Uterus (tissue), 4 donors: Measurements from ENCODE around the gene MAMDC4. TPM values are rescaled to one million over a fixed set of nuclear protein-coding genes. Genes with fewer than 3 reads are reported as not detected.

Experiments
- DNase-seq, 2 donors: peaks; one replicate each; pipeline ENCODE4 v3.0.0-alpha.2; 2019 to 2020
- H3K27ac ChIP-seq, 2 donors: fragments of 200-600 bp; sonication (generic); 1 replicate in 1 of 2; 2 replicates in 1 of 2; pipeline ENCODE4 v1.5.1; 2016 to 2018
- H3K27me3 ChIP-seq, 2 donors: fragments of 200-600 bp; sonication (generic); one replicate each; pipeline ENCODE4 v1.5.1; 2018 to 2019; ENCODE audit warnings: control low read depth in 1 of 2
- H3K36me3 ChIP-seq, 2 donors: fragments of 200-600 bp; sonication (generic); one replicate each; pipeline ENCODE4 v1.5.1; 2019; ENCODE audit warnings: control low read depth in 1 of 2
- H3K4me1 ChIP-seq, 2 donors: fragments of 200-600 bp; sonication (generic); one replicate each; pipeline ENCODE4 v1.5.1; 2018 to 2019; ENCODE audit warnings: control low read depth in 1 of 2
- H3K4me3 ChIP-seq, 2 donors: fragments of 200-600 bp; sonication (generic); 1 replicate in 1 of 2; 2 replicates in 1 of 2; pipeline ENCODE4 v1.5.1; 2018 to 2019; ENCODE audit warnings: mild to moderate bottlenecking in 1 of 2
- H3K9me3 ChIP-seq, 2 donors: fragments of 200-600 bp; sonication (generic); one replicate each; pipeline ENCODE4 v1.5.1; 2019; ENCODE audit warnings: control low read depth in 1 of 2
- POLR2A ChIP-seq, 2 donors: fragments of 450-650 bp; IDR thresholded peaks; one replicate each; pipeline ENCODE4 v1.6.1; 2016; ENCODE audit warnings: antibody characterized with exemption in 2 of 2, mild to moderate bottlenecking in 1 of 2, moderate library complexity in 1 of 2
- intact Hi-C: fragments of 100-400 bp; cut with DNase I; formaldehyde crosslinking; loops from one replicate; pipeline ENCODE4 v1.15.1; 2023; ENCODE audit warnings: low total_unique reads
- total RNA-seq, 4 donors: library from RNA; depleted of rRNA in 3 of 4; stranded (reverse); fragments of >200 nt in 3 of 4; gene quantifications; one replicate each; pipeline versions ENCODE4 v1.1.0 to v1.2.4, GENCODE V29; 2014 to 2023
- TF ChIP-seq, protein P1 (sequence below), 4 experiments: fragments of 200-600 bp in 2 of 4; fragments of 450-650 bp in 2 of 4; sonication (generic) in 2 of 4; IDR thresholded peaks; one replicate each; pipeline ENCODE4 v1.5.1; 2016 to 2019; ENCODE audit warnings: antibody characterized with exemption in 4 of 4, mild to moderate bottlenecking in 2 of 4, moderate library complexity in 1 of 4
- donor health status: DM: yes; HTN: yes; CAD: no.

The MAMDC4 gene
- total RNA-seq, 4 donors from 2014 or later: 0.26 to 4.3 (median 4.2) TPM; not detected in 1

DNA sequence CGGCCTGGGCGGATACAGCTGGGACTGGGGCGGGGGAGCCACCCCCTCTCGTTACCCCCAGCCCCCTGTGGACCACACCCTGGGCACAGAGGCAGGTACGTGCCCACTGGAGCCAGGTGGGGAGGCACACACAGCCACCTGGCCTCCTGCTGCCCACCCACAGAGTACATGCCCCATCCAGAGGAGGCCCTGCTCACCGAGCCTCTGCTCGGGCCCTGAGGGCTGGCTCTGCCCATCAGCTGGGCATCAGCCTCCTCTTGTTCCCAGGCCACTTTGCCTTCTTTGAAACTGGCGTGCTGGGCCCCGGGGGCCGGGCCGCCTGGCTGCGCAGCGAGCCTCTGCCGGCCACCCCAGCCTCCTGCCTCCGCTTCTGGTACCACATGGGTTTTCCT lies 6.3 kb downstream of the MAMDC4 start:
- intact Hi-C loops: no loop called here
- Histone ChIP-seq H3K36me3 (no peaks in the 10 kb centered on the region), H3K27ac (no peak overlapping the region), H3K4me1 (no peaks in the 10 kb centered on the region), H3K9me3 (no peaks in the 10 kb centered on the region), H3K4me3 (no peak overlapping the region), H3K27me3 (no peaks in the 10 kb centered on the region)
- no peak for TF ChIP-seq POLR2A (IDR thresholded peaks at IDR 0.05)
- TF ChIP-seq, protein P1, sequence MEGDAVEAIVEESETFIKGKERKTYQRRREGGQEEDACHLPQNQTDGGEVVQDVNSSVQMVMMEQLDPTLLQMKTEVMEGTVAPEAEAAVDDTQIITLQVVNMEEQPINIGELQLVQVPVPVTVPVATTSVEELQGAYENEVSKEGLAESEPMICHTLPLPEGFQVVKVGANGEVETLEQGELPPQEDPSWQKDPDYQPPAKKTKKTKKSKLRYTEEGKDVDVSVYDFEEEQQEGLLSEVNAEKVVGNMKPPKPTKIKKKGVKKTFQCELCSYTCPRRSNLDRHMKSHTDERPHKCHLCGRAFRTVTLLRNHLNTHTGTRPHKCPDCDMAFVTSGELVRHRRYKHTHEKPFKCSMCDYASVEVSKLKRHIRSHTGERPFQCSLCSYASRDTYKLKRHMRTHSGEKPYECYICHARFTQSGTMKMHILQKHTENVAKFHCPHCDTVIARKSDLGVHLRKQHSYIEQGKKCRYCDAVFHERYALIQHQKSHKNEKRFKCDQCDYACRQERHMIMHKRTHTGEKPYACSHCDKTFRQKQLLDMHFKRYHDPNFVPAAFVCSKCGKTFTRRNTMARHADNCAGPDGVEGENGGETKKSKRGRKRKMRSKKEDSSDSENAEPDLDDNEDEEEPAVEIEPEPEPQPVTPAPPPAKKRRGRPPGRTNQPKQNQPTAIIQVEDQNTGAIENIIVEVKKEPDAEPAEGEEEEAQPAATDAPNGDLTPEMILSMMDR (IDR thresholded peaks at IDR 0.05): no peak
- no peak for DNase-seq

GRCh38 chr9:136858844-136859757 lies 7.0 kb downstream of the MAMDC4 start:
- Histone ChIP-seq H3K36me3 (no peaks in the 10 kb centered on the region), H3K9me3 (no peaks in the 10 kb centered on the region), H3K27ac (no peak overlapping the region), H3K4me1 (no peaks in the 10 kb centered on the region), H3K27me3 (no peaks in the 10 kb centered on the region), H3K4me3 (no peak overlapping the region)
- peak in 1 of 2 donors; percentile 52 for DNase-seq
- intact Hi-C loops: no loop called here
- no peak for TF ChIP-seq POLR2A (IDR thresholded peaks at IDR 0.05)
- TF ChIP-seq, protein P1 (IDR thresholded peaks at IDR 0.05): no peak

DNA sequence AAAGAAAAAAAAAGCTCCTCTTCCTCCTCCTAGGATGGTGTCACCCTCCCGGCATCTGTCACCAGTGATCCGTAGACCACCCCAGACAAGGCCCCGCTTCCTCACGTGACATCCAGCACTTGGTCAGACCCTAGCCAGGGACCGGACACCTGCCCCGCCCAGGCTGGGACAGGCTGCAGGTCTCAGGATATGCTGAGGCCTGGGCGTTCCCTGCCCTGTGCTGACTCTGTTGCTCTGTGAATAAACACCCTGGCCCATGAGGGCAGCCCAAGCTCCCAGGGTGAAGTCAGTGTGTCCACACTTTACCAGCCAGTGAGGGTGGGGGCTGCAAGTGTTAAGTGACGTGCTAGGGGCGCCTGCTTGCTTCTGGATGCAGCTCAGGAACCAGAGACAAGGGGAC lies 8.4 kb downstream of the MAMDC4 start:
- no peak for TF ChIP-seq POLR2A (IDR thresholded peaks at IDR 0.05)
- TF ChIP-seq, protein P1 (IDR thresholded peaks at IDR 0.05): no peak
- H3K4me1 ChIP-seq: peaks cover 0 to 11% of the 10 kb centered on the region in 2 donors
- H3K4me3 ChIP-seq: no peak overlapping the region
- intact Hi-C loops: no loop called here
- H3K36me3 ChIP-seq: no peaks in the 10 kb centered on the region
- no peak for DNase-seq
- no peaks in the 10 kb centered on the region for H3K9me3 ChIP-seq
- H3K27me3 ChIP-seq: no peaks in the 10 kb centered on the region
- H3K27ac ChIP-seq: no peak overlapping the region

DNA sequence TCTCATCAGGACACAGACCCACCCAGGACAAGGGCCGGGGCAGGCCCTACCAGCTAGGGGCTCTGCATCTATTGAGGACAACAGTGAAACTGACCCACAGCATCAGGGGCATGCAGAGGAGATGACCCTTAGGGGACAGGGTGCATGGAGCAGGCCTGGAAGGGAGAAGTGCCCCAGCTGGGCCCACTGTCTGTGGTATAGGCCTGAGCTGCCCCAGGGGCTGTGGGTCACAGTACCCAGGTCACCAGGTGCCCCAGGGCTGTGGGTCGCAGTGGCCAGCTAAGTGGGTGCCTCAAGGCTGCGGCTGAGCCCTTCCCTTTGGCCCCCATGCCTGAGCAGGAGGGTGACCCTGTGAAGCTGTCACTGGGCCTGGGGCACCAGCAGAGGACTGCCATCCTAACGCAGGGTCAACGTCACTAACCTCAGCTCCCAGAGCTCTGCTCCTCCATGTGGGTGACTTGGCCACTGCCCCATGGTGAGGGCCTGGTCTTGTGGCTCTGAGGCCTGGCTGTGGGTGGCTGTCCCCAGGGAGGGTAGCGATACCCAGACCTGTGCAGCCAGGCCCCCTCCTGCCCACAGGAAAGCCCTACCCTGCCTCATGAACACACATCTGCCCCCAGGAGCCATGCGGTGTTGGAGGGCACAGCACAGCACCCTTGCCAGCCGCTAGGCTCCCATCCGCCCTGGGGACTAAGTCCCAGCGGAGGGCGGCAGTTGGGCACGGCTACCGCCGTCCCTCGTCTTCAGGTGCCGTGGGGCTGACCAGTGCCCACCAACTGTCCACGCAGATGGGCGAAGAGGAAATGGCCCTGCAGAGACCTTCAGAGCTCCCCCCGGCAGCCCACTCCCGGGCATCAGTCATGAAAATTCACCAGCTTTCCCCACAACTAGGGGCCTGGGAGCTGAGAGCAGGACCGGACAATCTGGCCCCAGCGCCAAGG lies 9.1 kb downstream of the MAMDC4 start:
- no peaks in the 10 kb centered on the region for H3K9me3 ChIP-seq
- TF ChIP-seq, protein P1 (IDR thresholded peaks at IDR 0.05): no peak
- no peak for TF ChIP-seq POLR2A (IDR thresholded peaks at IDR 0.05)
- no peak overlapping the region for H3K27ac ChIP-seq
- H3K4me1 ChIP-seq: peaks cover 0 to 11% of the 10 kb centered on the region in 2 donors
- H3K27me3 ChIP-seq: no peaks in the 10 kb centered on the region
- DNase-seq: no peak
- intact Hi-C loops: no loop called here
- no peak overlapping the region for H3K4me3 ChIP-seq
- no peaks in the 10 kb centered on the region for H3K36me3 ChIP-seq
